AG04450 (cell line): Measurements from ENCODE around the gene FAM174B. TPM values are rescaled to one million over a fixed set of nuclear protein-coding genes. Genes with fewer than 3 reads are reported as not detected.

Experiments used
- CTCF ChIA-PET: fragments of 300-600, 350-600 bp; formaldehyde crosslinking; extraction: SDS; loops from one replicate; lab custom pipeline; 2022; ENCODE audit warnings: antibody characterized with exemption, inconsistent platforms; lab: Charles Lee
- POLR2A ChIA-PET: fragments of 350-600 bp; formaldehyde crosslinking; extraction: SDS; loops from one replicate; lab custom pipeline; 2021; ENCODE audit warnings: antibody characterized with exemption, inconsistent platforms; lab: Yijun Ruan, JAX
- DNase-seq: peaks from one replicate; pipeline ENCODE4 v3.0.0-alpha.2; 2011; ENCODE audit warnings: low read depth, low spot score
- H3K27ac ChIP-seq: one replicate; pipeline ENCODE4 v1.5.1; 2012; ENCODE audit warnings: low read depth, low read length, control low read depth
- H3K27me3 ChIP-seq: one replicate; pipeline ENCODE4 v1.6.0; 2012; ENCODE audit warnings: low read length; ENCODE audit not compliant: control insufficient read depth, insufficient read depth
- H3K4me3 ChIP-seq: 2 replicates; pipeline ENCODE4 v1.5.1; 2011; ENCODE audit warnings: mild to moderate bottlenecking, low read depth, low read length, control low read depth
- H3K9me3 ChIP-seq: 2 replicates; pipeline ENCODE4 v1.5.1; 2012; ENCODE audit warnings: low read length; ENCODE audit not compliant: control insufficient read depth, insufficient read depth
- polyA plus RNA-seq: library from polyadenylated mRNA; depleted of rRNA; stranded (reverse); fragments of >200 nt; gene quantifications from 2 replicates; pipeline ENCODE4 v1.2.3, GENCODE V29; 2011
- TF ChIP-seq, protein P1 (sequence below): IDR thresholded peaks from 2 replicates; pipeline ENCODE4 v1.5.1; 2011; ENCODE audit warnings: low read depth, low read length, control low read depth, inconsistent platforms

Gene FAM174B
- polyA plus RNA-seq, 1 experiment = 2.1 TPM

DNA sequence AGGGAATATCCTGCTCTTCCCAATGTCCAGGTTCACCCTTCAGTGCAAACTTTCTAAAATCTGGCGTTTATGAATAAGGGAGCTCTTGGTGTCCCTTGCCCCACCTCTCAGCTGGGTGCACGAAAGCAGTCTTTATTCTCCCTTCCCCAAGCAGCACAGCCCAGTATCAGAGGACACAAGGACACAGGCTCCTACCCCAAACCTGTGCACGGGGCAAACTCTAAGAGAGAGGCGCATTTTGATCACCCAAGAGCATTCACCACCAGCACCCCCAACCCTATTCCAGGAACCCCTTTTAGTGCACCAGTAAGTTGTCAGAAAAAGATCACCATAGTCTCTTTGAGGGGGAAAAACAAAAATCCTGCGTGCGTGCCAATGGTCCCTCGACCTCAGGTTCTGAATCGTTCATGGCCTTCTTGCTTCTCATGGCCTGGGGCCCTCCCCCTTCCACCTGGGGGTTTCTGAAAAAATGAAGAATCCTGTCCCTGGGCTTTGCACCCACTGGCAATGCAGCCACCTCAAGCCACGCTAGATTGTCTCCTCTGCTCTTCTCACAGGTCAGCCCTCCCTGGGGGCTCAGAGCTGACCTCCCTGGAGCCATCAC is 78.9 kb downstream of the FAM174B start:
- no peak overlapping the region for H3K4me3 ChIP-seq
- no peak overlapping the region for H3K27ac ChIP-seq
- ChIA-PET POLR2A (no interaction called here), CTCF (no interaction called here)
- H3K9me3 ChIP-seq = no peaks in the 10 kb centered on the region; the same call in 1 of the 2 replicates
- H3K27me3 ChIP-seq = no peaks in the 10 kb centered on the region
- TF ChIP-seq, protein P1, sequence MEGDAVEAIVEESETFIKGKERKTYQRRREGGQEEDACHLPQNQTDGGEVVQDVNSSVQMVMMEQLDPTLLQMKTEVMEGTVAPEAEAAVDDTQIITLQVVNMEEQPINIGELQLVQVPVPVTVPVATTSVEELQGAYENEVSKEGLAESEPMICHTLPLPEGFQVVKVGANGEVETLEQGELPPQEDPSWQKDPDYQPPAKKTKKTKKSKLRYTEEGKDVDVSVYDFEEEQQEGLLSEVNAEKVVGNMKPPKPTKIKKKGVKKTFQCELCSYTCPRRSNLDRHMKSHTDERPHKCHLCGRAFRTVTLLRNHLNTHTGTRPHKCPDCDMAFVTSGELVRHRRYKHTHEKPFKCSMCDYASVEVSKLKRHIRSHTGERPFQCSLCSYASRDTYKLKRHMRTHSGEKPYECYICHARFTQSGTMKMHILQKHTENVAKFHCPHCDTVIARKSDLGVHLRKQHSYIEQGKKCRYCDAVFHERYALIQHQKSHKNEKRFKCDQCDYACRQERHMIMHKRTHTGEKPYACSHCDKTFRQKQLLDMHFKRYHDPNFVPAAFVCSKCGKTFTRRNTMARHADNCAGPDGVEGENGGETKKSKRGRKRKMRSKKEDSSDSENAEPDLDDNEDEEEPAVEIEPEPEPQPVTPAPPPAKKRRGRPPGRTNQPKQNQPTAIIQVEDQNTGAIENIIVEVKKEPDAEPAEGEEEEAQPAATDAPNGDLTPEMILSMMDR = no peak
- no peak for DNase-seq

DNA sequence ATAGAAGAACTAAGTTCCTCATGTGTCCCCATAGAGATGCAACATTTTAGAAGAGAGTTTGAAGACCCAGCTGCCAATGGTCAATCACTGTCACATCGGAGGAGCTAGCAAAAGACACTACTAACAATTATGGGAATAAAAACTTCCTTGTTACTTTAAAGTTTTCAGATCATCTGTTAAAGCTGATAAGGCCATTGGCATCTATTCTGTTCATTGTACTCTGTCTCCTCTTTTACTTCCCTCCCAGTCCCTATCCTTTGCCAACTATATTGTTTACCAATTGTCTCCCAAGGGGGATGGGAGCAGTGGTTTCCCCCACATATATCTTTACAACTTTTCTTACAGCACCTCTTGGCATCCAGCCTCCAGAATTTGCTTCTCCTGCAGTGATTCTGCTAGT is 81.0 kb downstream of the FAM174B start:
- no peak for DNase-seq
- TF ChIP-seq, protein P1 = no peak
- H3K4me3 ChIP-seq = no peak overlapping the region
- POLR2A ChIA-PET = no interaction called here
- H3K9me3 ChIP-seq = no peaks in the 10 kb centered on the region
- H3K27ac ChIP-seq = no peak overlapping the region
- CTCF ChIA-PET = interaction anchor here (1.2 kb wide), 1 partner anchor 114 kb away, joined by 5 read pairs; no protein-coding TSS in a partner anchor
- no peaks in the 10 kb centered on the region for H3K27me3 ChIP-seq

DNA sequence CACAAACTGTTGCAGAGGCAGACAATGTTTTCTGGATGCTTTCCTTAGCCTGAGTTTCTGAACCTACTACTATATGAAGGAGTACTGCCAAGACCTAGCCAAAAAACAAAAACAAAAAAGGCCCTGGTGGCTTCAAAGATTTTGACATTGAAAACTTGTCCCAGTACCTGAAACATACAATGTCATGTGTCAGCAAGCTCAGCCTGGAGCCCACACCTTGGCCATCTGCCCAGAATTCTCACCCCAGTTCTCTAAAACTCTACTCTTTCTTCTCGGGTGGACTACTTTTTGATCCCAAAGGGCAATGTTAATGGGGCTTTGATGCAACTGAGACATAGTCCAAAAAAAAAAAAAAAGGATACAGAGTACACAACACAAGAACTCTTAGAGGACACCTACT is 81.4 kb downstream of the FAM174B start:
- TF ChIP-seq, protein P1 = no peak
- H3K27ac ChIP-seq = no peak overlapping the region
- H3K9me3 ChIP-seq = no peaks in the 10 kb centered on the region
- ChIA-PET POLR2A (no interaction called here), CTCF (interaction anchor here (1.2 kb wide), 1 partner anchor 114 kb away, joined by 5 read pairs; no protein-coding TSS in a partner anchor)
- no peaks in the 10 kb centered on the region for H3K27me3 ChIP-seq
- no peak overlapping the region for H3K4me3 ChIP-seq
- DNase-seq = no peak

GRCh38 chr15:92571824-92572223 is 83.8 kb downstream of the FAM174B start:
- Histone ChIP-seq H3K4me3 (no peak overlapping the region), H3K27me3 (no peaks in the 10 kb centered on the region), H3K27ac (no peak overlapping the region), H3K9me3 (no peaks in the 10 kb centered on the region)
- ChIA-PET CTCF (no interaction called here), POLR2A (no interaction called here)
- TF ChIP-seq, protein P1 = no peak
- DNase-seq = no peak

DNA sequence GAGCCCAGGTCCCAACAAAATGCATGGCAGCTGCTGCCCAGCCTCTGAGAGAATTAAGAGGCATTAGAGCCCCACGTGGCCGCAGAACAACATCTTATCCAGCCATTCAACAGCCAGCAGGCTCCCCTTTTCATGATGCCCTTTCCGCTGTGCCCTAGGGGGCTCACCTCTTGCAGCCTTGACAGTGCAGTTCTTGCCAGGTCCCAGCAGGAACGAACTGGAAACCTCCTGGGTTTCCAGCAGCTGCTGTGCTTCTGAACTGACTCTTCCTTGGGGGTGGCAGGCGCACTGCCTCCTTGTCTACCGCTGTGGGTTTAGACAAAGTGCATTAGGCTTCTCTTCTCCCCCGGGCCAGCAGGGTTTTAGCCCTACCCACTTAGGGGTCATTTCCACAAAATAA is 85.2 kb downstream of the FAM174B start:
- no peak for DNase-seq
- CTCF ChIA-PET = no interaction called here
- Histone ChIP-seq H3K4me3 (no peak overlapping the region), H3K27ac (no peak overlapping the region), H3K9me3 (no peaks in the 10 kb centered on the region), H3K27me3 (no peaks in the 10 kb centered on the region)
- TF ChIP-seq, protein P1 = no peak
- POLR2A ChIA-PET = no interaction called here
